CD8-positive, alpha-beta memory T cell (primary cell): ENCODE measurements around the gene MFAP1. TPM values are rescaled to one million over a fixed set of nuclear protein-coding genes. Genes with fewer than 3 reads are reported as not detected.
A peak's percentile ranks its signal among the peaks of the same experiment; 100 is the strongest.
"Not testable (repeated sequence)": the region's sequence is repeated elsewhere in the genome, so short reads cannot be mapped to it uniquely, and the experiment has no call there.

Experiments
- CTCF ChIA-PET: fragments of 350-600 bp; sonication (Branson Sonifier 250); formaldehyde crosslinking; loops from one replicate; lab custom pipeline; 2021; ENCODE audit warnings: antibody characterized with exemption; lab: Charles Lee
- POLR2A ChIA-PET: fragments of 350-600 bp; sonication (Branson Sonifier 250); formaldehyde crosslinking; loops from one replicate; lab custom pipeline; 2021; ENCODE audit warnings: antibody characterized with exemption; lab: Charles Lee
- DNase-seq, 5 donors: peaks; one replicate each; pipeline versions ENCODE4 v3.0.0 to v3.0.0-alpha.2; 2020 to 2022; ENCODE audit warnings: mixed read lengths in 1 of 5
- H3K27ac ChIP-seq: one replicate; pipeline ENCODE4 v1.7.0; 2013; ENCODE audit warnings: low read depth, mild to moderate bottlenecking, low read length, moderate library complexity
- H3K27me3 ChIP-seq: 2 replicates; pipeline ENCODE4 v1.7.0; 2013; ENCODE audit warnings: low read length, mild to moderate bottlenecking; ENCODE audit not compliant: insufficient read depth, poor library complexity, severe bottlenecking
- H3K36me3 ChIP-seq: 2 replicates; pipeline ENCODE4 v1.7.0; 2013; ENCODE audit warnings: mild to moderate bottlenecking, low read length, moderate library complexity; ENCODE audit not compliant: insufficient read depth
- H3K4me1 ChIP-seq: 2 replicates; pipeline ENCODE4 v1.7.0; 2013; ENCODE audit warnings: mild to moderate bottlenecking, low read length, moderate library complexity; ENCODE audit not compliant: insufficient read depth
- H3K4me3 ChIP-seq: 2 replicates; pipeline ENCODE4 v1.7.0; 2013; ENCODE audit warnings: mild to moderate bottlenecking, low read length
- H3K9me3 ChIP-seq: 2 replicates; pipeline ENCODE4 v1.7.0; 2013; ENCODE audit warnings: mild to moderate bottlenecking, low read length
- H3K27ac Mint-ChIP-seq, 8 donors: one replicate each; pipeline ENCODE4 v1.8.0; 2020 to 2021; ENCODE audit warnings: mixed read lengths in 8 of 8, mild to moderate bottlenecking in 6 of 8, inconsistent platforms in 3 of 8, moderate library complexity in 3 of 8
- H3K27me3 Mint-ChIP-seq, 2 donors: one replicate each; pipeline ENCODE4 v1.8.0; 2020 to 2021; ENCODE audit warnings: mixed read lengths in 2 of 2, mild to moderate bottlenecking in 1 of 2, moderate library complexity in 1 of 2
- H3K36me3 Mint-ChIP-seq, 3 donors: one replicate each; pipeline ENCODE4 v1.8.0; 2020 to 2021; ENCODE audit warnings: mixed read lengths in 3 of 3, inconsistent platforms in 1 of 3, mild to moderate bottlenecking in 1 of 3
- H3K4me1 Mint-ChIP-seq, 3 donors: one replicate each; pipeline ENCODE4 v1.8.0; 2020 to 2021; ENCODE audit warnings: mixed read lengths in 3 of 3, inconsistent platforms in 1 of 3, mild to moderate bottlenecking in 1 of 3
- H3K4me3 Mint-ChIP-seq, 7 donors: one replicate each; pipeline ENCODE4 v1.8.0; 2020 to 2021; ENCODE audit warnings: mixed read lengths in 7 of 7, mild to moderate bottlenecking in 6 of 7, moderate library complexity in 4 of 7, inconsistent platforms in 2 of 7
- H3K9me3 Mint-ChIP-seq, 5 donors: one replicate each; pipeline ENCODE4 v1.8.0; 2020 to 2022; ENCODE audit warnings: mixed read lengths in 5 of 5, mild to moderate bottlenecking in 3 of 5, moderate library complexity in 2 of 5, inconsistent platforms in 1 of 5
- polyA plus RNA-seq: library from polyadenylated mRNA; unstranded; fragments of 300-500 nt; fragmentation: Illumina TruSeq; gene quantifications from one replicate; pipeline ENCODE4 v1.2.3, GENCODE V29; 2021
- total RNA-seq, 2 experiments: library from RNA; stranded (reverse); gene quantifications; one replicate each; pipeline ENCODE4 v1.2.3, GENCODE V29; 2021

The MFAP1 gene
- total and polyA plus RNA-seq, 3 experiments from 2014 or later = 16.8 to 50.1 (median 49.8) TPM

- ChIA-PET POLR2A (no interaction called here), CTCF (no interaction called here)
- Histone ChIP-seq H3K27me3 (no peaks in the 10 kb centered on the region), H3K36me3 (peaks cover 24% of the 10 kb centered on the region), H3K9me3 (no peaks in the 10 kb centered on the region), H3K4me3 (no peak overlapping the region), H3K27ac (no peak overlapping the region), H3K4me1 (no peaks in the 10 kb centered on the region)
- Mint-ChIP-seq H3K27ac (no peak overlapping the region), H3K36me3 (peaks cover 3 to 66% (median 19%) of the 10 kb centered on the region in 3 donors), H3K27me3 (no peaks in the 10 kb centered on the region), H3K4me3 (no peak overlapping the region), H3K4me1 (no peaks in the 10 kb centered on the region), H3K9me3 (no peaks in the 10 kb centered on the region)
- DNase-seq = no peak
Observed at GRCh38 chr15:43854801-43855200, 30.3 kb upstream of the MFAP1 start.

GRCh38 chr15:43852607-43853006, 28.1 kb upstream of the MFAP1 start:
- Histone ChIP-seq H3K27me3 (no peaks in the 10 kb centered on the region), H3K36me3 (peaks cover 12% of the 10 kb centered on the region), H3K9me3 (no peaks in the 10 kb centered on the region), H3K4me1 (no peaks in the 10 kb centered on the region), H3K4me3 (no peak overlapping the region), H3K27ac (no peak overlapping the region)
- no peaks in the 10 kb centered on the region for H3K4me1 Mint-ChIP-seq
- H3K27me3 Mint-ChIP-seq = no peaks in the 10 kb centered on the region
- CTCF ChIA-PET = no interaction called here
- H3K4me3 Mint-ChIP-seq = no peak overlapping the region
- POLR2A ChIA-PET = no interaction called here
- DNase-seq = no peak
- H3K36me3 Mint-ChIP-seq = peaks cover 3 to 60% (median 17%) of the 10 kb centered on the region in 3 donors
- no peak overlapping the region for H3K27ac Mint-ChIP-seq
- no peaks in the 10 kb centered on the region for H3K9me3 Mint-ChIP-seq

- Mint-ChIP-seq H3K27ac (peak overlapping the region in 1 of 8 donors; percentile 47), H3K9me3 (no peaks in the 10 kb centered on the region), H3K4me3 (no peak overlapping the region), H3K36me3 (peaks cover 3 to 53% (median 17%) of the 10 kb centered on the region in 3 donors), H3K4me1 (no peaks in the 10 kb centered on the region), H3K27me3 (no peaks in the 10 kb centered on the region)
- H3K4me1 ChIP-seq = no peaks in the 10 kb centered on the region
- H3K9me3 ChIP-seq = no peaks in the 10 kb centered on the region
- DNase-seq = no peak
- CTCF ChIA-PET = no interaction called here
- no peak overlapping the region for H3K27ac ChIP-seq
- no peaks in the 10 kb centered on the region for H3K27me3 ChIP-seq
- POLR2A ChIA-PET = no interaction called here
- H3K4me3 ChIP-seq = no peak overlapping the region
- H3K36me3 ChIP-seq = peaks cover 7% of the 10 kb centered on the region
Observed at GRCh38 chr15:43851251-43851650, 26.8 kb upstream of the MFAP1 start.

- no peaks in the 10 kb centered on the region for H3K9me3 Mint-ChIP-seq
- H3K4me1 Mint-ChIP-seq = peaks cover 0 to 1% (median 0%) of the 10 kb centered on the region in 3 donors
- H3K27me3 Mint-ChIP-seq = no peaks in the 10 kb centered on the region
- no peaks in the 10 kb centered on the region for H3K27me3 ChIP-seq
- no peaks in the 10 kb centered on the region for H3K9me3 ChIP-seq
- POLR2A ChIA-PET = interaction anchor here (0.6 to 1.1 kb wide), 2 partner anchors 8 to 21 kb away, joined by 3 read pairs; partner anchors contain the start of gene MFAP1
- CTCF ChIA-PET = no interaction called here
- H3K4me1 ChIP-seq = no peaks in the 10 kb centered on the region
- no peak overlapping the region for H3K4me3 Mint-ChIP-seq
- no peak overlapping the region for H3K4me3 ChIP-seq
- DNase-seq = no peak
- no peaks in the 10 kb centered on the region for H3K36me3 ChIP-seq
- peaks cover 0 to 55% (median 15%) of the 10 kb centered on the region in 3 donors for H3K36me3 Mint-ChIP-seq
- H3K27ac Mint-ChIP-seq = peak overlapping the region in 2 of 8 donors; percentile 36 to 43
- no peak overlapping the region for H3K27ac ChIP-seq
Observed at GRCh38 chr15:43845421-43845820, 20.9 kb upstream of the MFAP1 start.

GRCh38 chr15:43832485-43832884, 8.0 kb upstream of the MFAP1 start:
- H3K36me3 ChIP-seq, H3K4me3 ChIP-seq, H3K27me3 ChIP-seq, H3K9me3 ChIP-seq, DNase-seq, H3K27ac ChIP-seq, H3K9me3 Mint-ChIP-seq, H3K27me3 Mint-ChIP-seq: not testable (repeated sequence)
- Mint-ChIP-seq H3K36me3 (peaks cover 0 to 34% (median 12%) of the 10 kb centered on the region in 3 donors), H3K27ac (peak overlapping the region in 6 of 8 donors; percentile 20 to 80 (median 50)), H3K4me1 (peaks cover 24 to 39% (median 36%) of the 10 kb centered on the region in 3 donors), H3K4me3 (peak overlapping the region in 5 of 7 donors; percentile 11 to 55 (median 19))
- CTCF ChIA-PET = interaction anchor here (0.9 kb wide), 1 partner anchor 11 kb away, joined by 3 read pairs; no protein-coding TSS in a partner anchor
- peaks cover 10% of the 10 kb centered on the region for H3K4me1 ChIP-seq
- POLR2A ChIA-PET = interaction anchor here (0.6 kb wide), 1 partner anchor 1022 kb away, joined by 3 read pairs; no protein-coding TSS in a partner anchor

GRCh38 chr15:43831519-43832052, 7.1 kb upstream of the MFAP1 start:
- not testable (repeated sequence) for H3K9me3 Mint-ChIP-seq, H3K9me3 ChIP-seq, DNase-seq, H3K36me3 ChIP-seq, H3K27me3 ChIP-seq, H3K27ac ChIP-seq, H3K27me3 Mint-ChIP-seq, H3K4me3 ChIP-seq
- peak overlapping the region in 6 of 8 donors; percentile 20 to 91 (median 76) for H3K27ac Mint-ChIP-seq
- POLR2A ChIA-PET = interaction anchor here (0.6 kb wide), 1 partner anchor 1021 kb away, joined by 3 read pairs; no protein-coding TSS in a partner anchor
- peaks cover 14% of the 10 kb centered on the region for H3K4me1 ChIP-seq
- H3K36me3 Mint-ChIP-seq = peaks cover 0 to 29% (median 10%) of the 10 kb centered on the region in 3 donors
- peak overlapping the region in 2 of 7 donors; percentile 25 to 55 for H3K4me3 Mint-ChIP-seq
- peaks cover 31 to 44% (median 42%) of the 10 kb centered on the region in 3 donors for H3K4me1 Mint-ChIP-seq
- CTCF ChIA-PET = interaction anchor here (0.7 to 1.2 kb wide), 2 partner anchors 9 to 20 kb away, joined by 3 read pairs; no protein-coding TSS in a partner anchor

- Mint-ChIP-seq H3K4me3 (peak overlapping the region in 1 of 7 donors; percentile 27), H3K27ac (peak overlapping the region in 4 of 8 donors; percentile 33 to 60 (median 42)), H3K36me3 (peaks cover 0 to 22% (median 7%) of the 10 kb centered on the region in 3 donors), H3K4me1 (peaks cover 35 to 52% (median 50%) of the 10 kb centered on the region in 3 donors)
- H3K27me3 Mint-ChIP-seq, H3K4me3 ChIP-seq, H3K27ac ChIP-seq, H3K9me3 ChIP-seq, POLR2A ChIA-PET, H3K27me3 ChIP-seq, H3K9me3 Mint-ChIP-seq, H3K36me3 ChIP-seq, DNase-seq: not testable (repeated sequence)
- peaks cover 22% of the 10 kb centered on the region for H3K4me1 ChIP-seq
- CTCF ChIA-PET = interaction anchor here (0.7 to 1.2 kb wide), 2 partner anchors 8 to 20 kb away, joined by 3 read pairs; no protein-coding TSS in a partner anchor
Observed at GRCh38 chr15:43830691-43831275, 6.3 kb upstream of the MFAP1 start.

GRCh38 chr15:43829951-43830540, 5.6 kb upstream of the MFAP1 start:
- CTCF ChIA-PET, H3K9me3 ChIP-seq, DNase-seq, H3K36me3 ChIP-seq, H3K4me3 ChIP-seq, H3K27ac ChIP-seq, H3K27me3 ChIP-seq, POLR2A ChIA-PET, H3K27me3 Mint-ChIP-seq, H3K9me3 Mint-ChIP-seq, H3K4me3 Mint-ChIP-seq: not testable (repeated sequence)
- Mint-ChIP-seq H3K36me3 (peaks cover 0 to 16% (median 4%) of the 10 kb centered on the region in 3 donors), H3K4me1 (peaks cover 37 to 53% (median 53%) of the 10 kb centered on the region in 3 donors), H3K27ac (peak overlapping the region in 4 of 8 donors; percentile 13 to 93 (median 64))
- peaks cover 29% of the 10 kb centered on the region for H3K4me1 ChIP-seq
